CD4-positive, alpha-beta T cell treated with Interleukin-2 at 100 ng/mL for 4 hours (primary cell): ENCODE results near the gene CISD3.
"Not testable (repeated sequence)": the region's sequence is repeated elsewhere in the genome, so short reads cannot be mapped to it uniquely, and the experiment has no call there.

Source experiments
- DNase-seq: peaks from one replicate; pipeline ENCODE4 v3.0.0-alpha.2; 2020; ENCODE audit warnings: low spot score

CISD3 gene

GRCh38 chr17:38707678-38708351, 22.3 kb upstream of the CISD3 start:
- DNase-seq = no peak

- no peak for DNase-seq
These were observed 20.9 kb upstream of the CISD3 start for GRCh38 chr17:38709104-38709820.

- no peak for DNase-seq
These were observed 20.1 kb upstream of the CISD3 start for GRCh38 chr17:38709864-38710603.

- DNase-seq = no peak
These were observed 19.6 kb upstream of the CISD3 start for GRCh38 chr17:38710604-38710962.

GRCh38 chr17:38710985-38711384, 19.2 kb upstream of the CISD3 start:
- DNase-seq = no peak

GRCh38 chr17:38711792-38712571, 18.2 kb upstream of the CISD3 start:
- no peak for DNase-seq

GRCh38 chr17:38712593-38712992, 17.5 kb upstream of the CISD3 start:
- DNase-seq = no peak

- no peak for DNase-seq
These were observed 16.6 kb upstream of the CISD3 start for GRCh38 chr17:38713456-38714075.

GRCh38 chr17:38715216-38715943, 14.8 kb upstream of the CISD3 start:
- no peak for DNase-seq

GRCh38 chr17:38716368-38717005, 13.7 kb upstream of the CISD3 start:
- DNase-seq = no peak

GRCh38 chr17:38717139-38717745, 12.9 kb upstream of the CISD3 start:
- DNase-seq = no peak

- no peak for DNase-seq
These were observed 10.7 kb upstream of the CISD3 start for GRCh38 chr17:38719289-38719942.

- no peak for DNase-seq
These were observed 10.0 kb upstream of the CISD3 start for GRCh38 chr17:38719943-38720641.

GRCh38 chr17:38720941-38721340, 9.2 kb upstream of the CISD3 start:
- no peak for DNase-seq

GRCh38 chr17:38721802-38722201, 8.3 kb upstream of the CISD3 start:
- no peak for DNase-seq

- no peak for DNase-seq
These were observed 5.7 kb upstream of the CISD3 start for GRCh38 chr17:38724337-38724988.

- no peak for DNase-seq
These were observed 5.1 kb upstream of the CISD3 start for GRCh38 chr17:38725066-38725465.

GRCh38 chr17:38726145-38726544, 4.0 kb upstream of the CISD3 start:
- not testable (repeated sequence) for DNase-seq

GRCh38 chr17:38727736-38728135, 2.4 kb upstream of the CISD3 start:
- peak; percentile 90 for DNase-seq
